ENCODE measurements around the gene KIF21B.

GRCh38 chr1:200963076-200963475, 60.4 kb downstream of the KIF21B start:
- no peak for TF ChIP-seq CREB1 (IDR thresholded peaks at IDR 0.05)
- TF ChIP-seq CTCF (IDR thresholded peaks at IDR 0.05; ENCODE audit: control extremely low read depth in 1 of 3, insufficient read depth in 1 of 3, low read depth in 1 of 3, low read length in 3 of 3) = no peak
- no peak for TF ChIP-seq JUN (IDR thresholded peaks at IDR 0.05; ENCODE audit: low read depth, low read length)
- TF ChIP-seq NRF1 (IDR thresholded peaks at IDR 0.05; ENCODE audit: low read depth, low read length) = no peak
- TF ChIP-seq GABPA (IDR thresholded peaks at IDR 0.05; ENCODE audit: borderline replicate concordance, insufficient read depth, low read length) = no peak
- TF ChIP-seq RXRA (IDR thresholded peaks at IDR 0.05; ENCODE audit: insufficient read depth, low read depth, low read length) = no peak
- TF ChIP-seq POLR2A (IDR thresholded peaks at IDR 0.05; ENCODE audit: control extremely low read depth in 1 of 2, low read depth in 2 of 2, low read length in 2 of 2) = no peak
- no peak for TF ChIP-seq CBX5 (IDR thresholded peaks at IDR 0.05; ENCODE audit: low read depth, low read length)
- TF ChIP-seq RFX5 (IDR thresholded peaks at IDR 0.05; ENCODE audit: borderline replicate concordance, low read depth, low read length) = no peak
- no peak for TF ChIP-seq EGR1 (IDR thresholded peaks at IDR 0.05; ENCODE audit: borderline replicate concordance, low read depth, low read length)
- TF ChIP-seq YY1 (IDR thresholded peaks at IDR 0.05; ENCODE audit: low read depth, low read length) = no peak
- TF ChIP-seq POLR2AphosphoS5 (IDR thresholded peaks at IDR 0.05; ENCODE audit: low read depth, low read length) = no peak
